GM21423 (cell line): ENCODE results near the gene ATXN7L2.

Experiments used
- ATAC-seq: cut with Tn5 transposase; IDR thresholded peaks from one replicate; pipeline ENCODE4 v1.9.1; 2021; ENCODE audit warnings: mild to moderate bottlenecking, moderate library complexity; ENCODE audit not compliant: unreplicated experiment

Gene ATXN7L2

GRCh38 chr1:109474697-109475096, 9.0 kb upstream of the ATXN7L2 start:
- ATAC-seq, result no peak

- ATAC-seq, result no peak
These were observed 8.4 kb upstream of the ATXN7L2 start for GRCh38 chr1:109475261-109475660.

- no peak for ATAC-seq
These were observed 6.9 kb upstream of the ATXN7L2 start for GRCh38 chr1:109476825-109477224.

GRCh38 chr1:109477821-109478220, 5.9 kb upstream of the ATXN7L2 start:
- ATAC-seq, result no peak

GRCh38 chr1:109478806-109479205, 4.9 kb upstream of the ATXN7L2 start:
- ATAC-seq, result no peak

- ATAC-seq, result no peak
These were observed 4.4 kb upstream of the ATXN7L2 start for GRCh38 chr1:109479311-109479710.

- ATAC-seq, result no peak
These were observed 3.8 kb upstream of the ATXN7L2 start for GRCh38 chr1:109479901-109480300.

- no peak for ATAC-seq
These were observed 2.1 kb upstream of the ATXN7L2 start for GRCh38 chr1:109481646-109482045.

GRCh38 chr1:109482242-109482641, 1.5 kb upstream of the ATXN7L2 start:
- no peak for ATAC-seq

- ATAC-seq, result peak; percentile 19
These were observed 674 bp upstream of the ATXN7L2 start for GRCh38 chr1:109482791-109483671.

- ATAC-seq, result no peak
These were observed 842 bp downstream of the ATXN7L2 start for GRCh38 chr1:109484519-109484975.

- no peak for ATAC-seq
These were observed 1.3 kb downstream of the ATXN7L2 start for GRCh38 chr1:109485001-109485400.

- no peak for ATAC-seq
These were observed 3.6 kb downstream of the ATXN7L2 start for GRCh38 chr1:109487261-109487660.

- ATAC-seq, result no peak
These were observed 4.5 kb downstream of the ATXN7L2 start for GRCh38 chr1:109488201-109488600.

- no peak for ATAC-seq
These were observed 5.0 kb downstream of the ATXN7L2 start for GRCh38 chr1:109488696-109489095.

- ATAC-seq, result no peak
These were observed 6.6 kb downstream of the ATXN7L2 start for GRCh38 chr1:109490029-109490933.

- no peak for ATAC-seq
These were observed 7.2 kb downstream of the ATXN7L2 start for GRCh38 chr1:109490934-109491302.

- ATAC-seq, result no peak
These were observed 7.7 kb downstream of the ATXN7L2 start for GRCh38 chr1:109491372-109491771.

- ATAC-seq, result no peak
These were observed 9.1 kb downstream of the ATXN7L2 start for GRCh38 chr1:109492779-109493178.

- no peak for ATAC-seq
These were observed 9.5 kb downstream of the ATXN7L2 start for GRCh38 chr1:109493227-109493626.

GRCh38 chr1:109493805-109494539, 10.3 kb downstream of the ATXN7L2 start, which contains the start of gene CYB561D1:
CYB561D1 (plus strand) TSS chr1:109494094; CDS start chr1:109494140, 46 bp downstream.
- ATAC-seq, result peak; percentile 83
